GM10248 (cell line): Measurements from ENCODE around the gene AGPAT1.
"Not testable (repeated sequence)": the region's sequence is repeated elsewhere in the genome, so short reads cannot be mapped to it uniquely, and the experiment has no call there.

Source experiments
- CTCF ChIA-PET: fragments of 300-600 bp; sonication (Branson Sonifier 250); formaldehyde crosslinking; extraction: SDS; loops from one replicate; lab custom pipeline; 2021; ENCODE audit warnings: antibody characterized with exemption; lab: Yijun Ruan, JAX
- POLR2A ChIA-PET: fragments of 350-650 bp; sonication (Branson Sonifier 250); formaldehyde crosslinking; extraction: SDS; loops from one replicate; lab custom pipeline; 2020; ENCODE audit warnings: antibody characterized with exemption; lab: Yijun Ruan, JAX
- DNase-seq: peaks from one replicate; pipeline ENCODE4 v3.0.0; 2012; ENCODE audit errors: extremely low spot score
- TF ChIP-seq, protein P1 (sequence below): IDR thresholded peaks from 2 replicates; pipeline ENCODE4 v1.5.1; 2012; ENCODE audit warnings: mild to moderate bottlenecking, low read depth; ENCODE audit errors: extremely low read depth, missing control alignments, control extremely low read depth

AGPAT1 gene

GRCh38 chr6:32148289-32149091 lies 27.4 kb downstream of the AGPAT1 start:
- TF ChIP-seq, protein P1, sequence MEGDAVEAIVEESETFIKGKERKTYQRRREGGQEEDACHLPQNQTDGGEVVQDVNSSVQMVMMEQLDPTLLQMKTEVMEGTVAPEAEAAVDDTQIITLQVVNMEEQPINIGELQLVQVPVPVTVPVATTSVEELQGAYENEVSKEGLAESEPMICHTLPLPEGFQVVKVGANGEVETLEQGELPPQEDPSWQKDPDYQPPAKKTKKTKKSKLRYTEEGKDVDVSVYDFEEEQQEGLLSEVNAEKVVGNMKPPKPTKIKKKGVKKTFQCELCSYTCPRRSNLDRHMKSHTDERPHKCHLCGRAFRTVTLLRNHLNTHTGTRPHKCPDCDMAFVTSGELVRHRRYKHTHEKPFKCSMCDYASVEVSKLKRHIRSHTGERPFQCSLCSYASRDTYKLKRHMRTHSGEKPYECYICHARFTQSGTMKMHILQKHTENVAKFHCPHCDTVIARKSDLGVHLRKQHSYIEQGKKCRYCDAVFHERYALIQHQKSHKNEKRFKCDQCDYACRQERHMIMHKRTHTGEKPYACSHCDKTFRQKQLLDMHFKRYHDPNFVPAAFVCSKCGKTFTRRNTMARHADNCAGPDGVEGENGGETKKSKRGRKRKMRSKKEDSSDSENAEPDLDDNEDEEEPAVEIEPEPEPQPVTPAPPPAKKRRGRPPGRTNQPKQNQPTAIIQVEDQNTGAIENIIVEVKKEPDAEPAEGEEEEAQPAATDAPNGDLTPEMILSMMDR: no peak
- CTCF ChIA-PET: interaction anchor here (1.2 to 2.4 kb wide), 2 partner anchors 19 to 30 kb away, joined by 3 to 9 read pairs; no protein-coding TSS in a partner anchor
- POLR2A ChIA-PET: no interaction called here
- DNase-seq: no peak

- no peak for DNase-seq
- ChIA-PET CTCF (interaction anchor here (1.0 to 2.4 kb wide), 2 partner anchors 29 to 108 kb away, joined by 3 to 9 read pairs; no protein-coding TSS in a partner anchor), POLR2A (no interaction called here)
- TF ChIP-seq, protein P1: no peak
These were observed 28.3 kb downstream of the AGPAT1 start for GRCh38 chr6:32147401-32148132.

DNA sequence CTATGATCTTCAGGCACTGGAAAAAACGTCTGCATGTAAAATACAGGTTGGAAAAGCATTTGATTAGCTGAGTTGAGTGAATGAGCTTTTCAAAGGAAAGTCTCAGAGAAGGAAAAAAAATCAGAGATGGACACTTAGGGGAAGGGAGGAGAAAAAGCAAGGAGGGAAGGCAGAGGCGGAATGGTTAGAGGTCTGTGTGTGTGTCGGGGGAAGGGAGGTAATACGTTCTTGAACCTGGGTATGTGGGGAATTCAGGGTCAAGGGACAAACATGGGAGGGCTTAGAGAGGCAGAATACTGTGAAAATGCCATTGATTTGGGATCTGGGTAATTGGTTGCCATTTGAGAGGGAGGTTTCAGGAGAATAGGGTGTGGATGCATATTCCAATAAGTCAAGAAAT lies 29.2 kb downstream of the AGPAT1 start:
- ChIA-PET POLR2A (no interaction called here), CTCF (interaction anchor here (1.3 kb wide), 1 partner anchor 28 kb away, joined by 4 read pairs; no protein-coding TSS in a partner anchor)
- TF ChIP-seq, protein P1: no peak
- no peak for DNase-seq

GRCh38 chr6:32146287-32146686 lies 29.6 kb downstream of the AGPAT1 start:
- TF ChIP-seq, protein P1: no peak
- DNase-seq: no peak
- ChIA-PET POLR2A (no interaction called here), CTCF (interaction anchor here (1.3 kb wide), 1 partner anchor 27 kb away, joined by 4 read pairs; no protein-coding TSS in a partner anchor)

DNA sequence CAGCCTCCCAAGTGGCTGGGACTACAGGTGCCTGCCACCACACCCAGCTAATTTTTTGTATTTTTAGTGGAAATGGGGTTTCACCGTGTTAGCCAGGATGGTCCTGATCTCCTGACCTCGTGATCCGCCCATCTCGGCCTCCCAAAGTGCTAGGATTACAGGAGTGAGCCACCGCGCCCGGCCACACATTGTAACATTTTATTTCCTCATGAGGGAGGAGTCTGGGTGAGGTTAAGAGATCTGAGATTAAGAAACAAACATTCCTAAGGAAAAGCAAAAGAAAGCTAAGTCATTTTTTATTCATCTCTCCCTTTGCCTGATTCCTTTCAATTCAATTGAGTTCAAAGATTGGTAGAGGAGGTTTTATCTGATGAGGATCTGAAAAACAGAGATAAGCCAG lies 31.6 kb downstream of the AGPAT1 start:
- CTCF ChIA-PET: interaction anchor here (0.8 to 0.9 kb wide), 2 partner anchors 8 to 26 kb away, joined by 3 read pairs; no protein-coding TSS in a partner anchor
- DNase-seq, POLR2A ChIA-PET: not testable (repeated sequence)

- ChIA-PET POLR2A (no interaction called here), CTCF (interaction anchor here (0.8 kb wide), 2 partner anchors 12 to 23 kb away, joined by 3 read pairs; no protein-coding TSS in a partner anchor)
- no peak for DNase-seq
- TF ChIP-seq, protein P1: no peak
These were observed 35.4 kb downstream of the AGPAT1 start for GRCh38 chr6:32140420-32141046.
